HepG2 (cell line): Measurements from ENCODE around the gene RHOT2. TPM values are rescaled to one million over a fixed set of nuclear protein-coding genes. Genes with fewer than 3 reads are reported as not detected.

ENCODE experiments used
- CBFB ChIP-seq: sonication (generic); formaldehyde crosslinking; IDR thresholded peaks from 2 replicates; pipeline ENCODE4 v1.4.0; 2020; ENCODE audit warnings: missing genetic modification reagents
- CCDC6 ChIP-seq: sonication (generic); formaldehyde crosslinking; IDR thresholded peaks from 2 replicates; pipeline ENCODE4 v1.8.1; 2022; ENCODE audit warnings: mild to moderate bottlenecking, missing genetic modification reagents, moderate library complexity
- HNF4A ChIP-seq: sonication (generic); formaldehyde crosslinking; IDR thresholded peaks from 2 replicates; pipeline ENCODE4 v1.4.0; 2020; ENCODE audit warnings: missing genetic modification reagents
- MYC ChIP-seq: sonication (generic); formaldehyde crosslinking; IDR thresholded peaks from 2 replicates; pipeline ENCODE4 v1.9.0; 2021; ENCODE audit warnings: missing genetic modification reagents, borderline replicate concordance
- NR2C2 ChIP-seq: sonication (generic); formaldehyde crosslinking; IDR thresholded peaks from 2 replicates; pipeline ENCODE4 v1.4.0; 2020; ENCODE audit warnings: missing genetic modification reagents, mild to moderate bottlenecking, moderate library complexity, borderline replicate concordance
- RARA ChIP-seq: IDR thresholded peaks from 2 replicates; pipeline ENCODE4 v1.6.1; 2016; ENCODE audit warnings: missing genetic modification reagents, missing compliant biosample characterization
- SCMH1 ChIP-seq: sonication (generic); formaldehyde crosslinking; IDR thresholded peaks from 2 replicates; pipeline ENCODE4 v1.9.0; 2021; ENCODE audit warnings: missing genetic modification reagents, mild to moderate bottlenecking, borderline replicate concordance
- SRSF4 ChIP-seq: fragments of 200-400 bp; formaldehyde crosslinking; IDR thresholded peaks from one replicate; pipeline ENCODE4 v1.6.1; 2018; ENCODE audit warnings: mild to moderate bottlenecking, low read depth, low read length, moderate library complexity; ENCODE audit not compliant: poor library complexity, severe bottlenecking
- TGIF2 ChIP-seq: IDR thresholded peaks from 2 replicates; pipeline ENCODE4 v1.6.1; 2016; ENCODE audit warnings: control low read depth, missing compliant biosample characterization
- ZNF530 ChIP-seq: sonication (generic); formaldehyde crosslinking; IDR thresholded peaks from 2 replicates; pipeline ENCODE4 v1.5.0; 2020; ENCODE audit warnings: low read depth, mild to moderate bottlenecking, missing genetic modification reagents
- ZNF768 ChIP-seq: sonication (generic); formaldehyde crosslinking; IDR thresholded peaks from 2 replicates; pipeline ENCODE4 v1.4.0; 2020; ENCODE audit warnings: missing genetic modification reagents
- ZNF781 ChIP-seq: sonication (generic); formaldehyde crosslinking; IDR thresholded peaks from 2 replicates; pipeline ENCODE4 v1.5.1; 2020; ENCODE audit warnings: borderline replicate concordance, mild to moderate bottlenecking, missing genetic modification reagents; ENCODE audit errors: not compliant biosample characterization
- ZNF839 ChIP-seq: sonication (generic); formaldehyde crosslinking; IDR thresholded peaks from 2 replicates; pipeline ENCODE4 v1.4.0; 2020; ENCODE audit warnings: missing genetic modification reagents, mild to moderate bottlenecking, borderline replicate concordance
- polyA plus RNA-seq, 8 experiments: library from polyadenylated mRNA; depleted of rRNA in 3 of 8; stranded (reverse) in 7 of 8; unstranded in 1 of 8; fragments of >200 nt; fragmentation: Illumina TruSeq in 4 of 8; extraction: Trizol in 4 of 8; gene quantifications; 2 replicates each; pipeline versions ENCODE4 v1.2.1 to v1.2.3, GENCODE V29; 2011 to 2016; ENCODE audit warnings: low read depth in 4 of 8, missing spikeins in 1 of 8, mixed read lengths in 1 of 8; ENCODE audit not compliant: insufficient read depth in 1 of 8
- total RNA-seq, 5 experiments: library from RNA; depleted of rRNA; stranded (reverse); fragments of >200 nt; fragmentation: Illumina TruSeq; extraction: Trizol; gene quantifications; 2 replicates each; pipeline ENCODE4 v1.2.3, GENCODE V29; 2016; ENCODE audit warnings: low read depth in 1 of 5
- TF ChIP-seq, protein P1 (sequence below): sonication (generic); formaldehyde crosslinking; IDR thresholded peaks from 2 replicates; pipeline ENCODE4 v1.4.0; 2020; ENCODE audit warnings: missing genetic modification reagents, low read depth, mild to moderate bottlenecking, borderline replicate concordance
- TF ChIP-seq, protein P2 (sequence below): sonication (generic); formaldehyde crosslinking; IDR thresholded peaks from 2 replicates; pipeline ENCODE4 v1.5.1; 2020; ENCODE audit warnings: mild to moderate bottlenecking, missing genetic modification reagents, borderline replicate concordance
- TF ChIP-seq, protein P3 (sequence below), 2 experiments: sonication (generic) in 1 of 2; formaldehyde crosslinking in 1 of 2; IDR thresholded peaks; 2 replicates each; pipeline versions ENCODE4 v1.5.1 to v1.6.1; 2011 to 2020; ENCODE audit warnings: borderline replicate concordance in 1 of 2, low read depth in 1 of 2, low read length in 1 of 2, mild to moderate bottlenecking in 1 of 2, missing genetic modification reagents in 1 of 2, moderate library complexity in 1 of 2

RHOT2 gene
- total and polyA plus RNA-seq, 2 of the 13 experiments (the other 11 are each of a cell fraction or from before 2014, with no cell fraction given) = 63.6 to 76.9 TPM

DNA sequence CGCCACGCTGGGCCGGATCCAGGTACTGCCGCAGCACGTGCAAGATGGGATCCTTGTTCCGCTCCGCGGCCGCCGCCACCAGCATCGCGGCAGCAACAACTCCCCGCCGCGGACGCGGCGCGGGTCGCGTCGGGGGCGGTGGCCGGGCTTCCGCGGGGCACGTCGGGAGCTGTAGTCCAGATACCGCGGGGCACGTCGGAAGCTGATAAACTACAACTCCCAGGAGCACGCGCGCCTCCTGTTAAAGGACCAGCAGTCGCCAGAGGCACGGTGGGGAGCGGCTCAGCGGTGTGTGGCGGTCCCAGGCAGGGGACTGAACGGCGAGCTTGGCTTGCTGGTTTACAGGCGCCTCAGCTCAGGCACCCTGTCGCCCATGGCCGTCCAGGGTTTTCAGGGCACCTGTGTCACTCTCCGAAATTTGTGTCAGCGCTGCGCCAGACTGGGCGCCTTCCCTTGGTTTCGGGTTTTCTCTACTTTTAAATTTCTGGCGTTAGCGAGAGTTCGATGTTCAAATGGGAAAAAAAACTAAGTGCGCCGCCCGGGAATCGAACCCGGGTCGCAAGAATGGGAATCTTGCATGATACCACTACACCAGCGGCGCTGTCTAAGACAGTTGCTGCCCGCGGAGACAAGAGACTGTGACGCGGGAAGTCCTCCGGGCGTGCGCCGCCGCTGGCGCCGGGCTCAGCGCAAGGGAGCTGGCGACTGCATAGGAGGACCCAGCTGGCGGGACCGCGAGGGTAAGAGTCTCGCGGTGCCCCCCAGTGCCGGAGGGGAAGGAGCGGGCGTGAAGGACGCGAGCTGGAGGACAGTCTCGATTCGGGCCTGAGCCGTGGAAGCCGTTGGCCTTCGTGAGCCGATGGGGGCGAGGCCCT, 31.5 kb upstream of the RHOT2 start, which contains the start of gene METTL26 (continued):
- TF ChIP-seq, protein P1, sequence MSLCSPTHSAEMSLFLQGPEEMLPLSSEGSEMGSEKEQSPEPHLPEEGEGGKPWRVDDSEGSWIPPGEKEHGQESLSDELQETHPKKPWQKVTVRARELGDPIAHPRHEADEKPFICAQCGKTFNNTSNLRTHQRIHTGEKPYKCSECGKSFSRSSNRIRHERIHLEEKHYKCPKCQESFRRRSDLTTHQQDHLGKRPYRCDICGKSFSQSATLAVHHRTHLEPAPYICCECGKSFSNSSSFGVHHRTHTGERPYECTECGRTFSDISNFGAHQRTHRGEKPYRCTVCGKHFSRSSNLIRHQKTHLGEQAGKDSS (CRISPR knock-in tag) = no peak; the same call in 1 of the 2 replicates
- peak; percentile 95 for TF ChIP-seq MYC
- no peak; the same call in none of the 2 replicates for TF ChIP-seq CCDC6 (CRISPR knock-in tag)
- TF ChIP-seq, protein P2, sequence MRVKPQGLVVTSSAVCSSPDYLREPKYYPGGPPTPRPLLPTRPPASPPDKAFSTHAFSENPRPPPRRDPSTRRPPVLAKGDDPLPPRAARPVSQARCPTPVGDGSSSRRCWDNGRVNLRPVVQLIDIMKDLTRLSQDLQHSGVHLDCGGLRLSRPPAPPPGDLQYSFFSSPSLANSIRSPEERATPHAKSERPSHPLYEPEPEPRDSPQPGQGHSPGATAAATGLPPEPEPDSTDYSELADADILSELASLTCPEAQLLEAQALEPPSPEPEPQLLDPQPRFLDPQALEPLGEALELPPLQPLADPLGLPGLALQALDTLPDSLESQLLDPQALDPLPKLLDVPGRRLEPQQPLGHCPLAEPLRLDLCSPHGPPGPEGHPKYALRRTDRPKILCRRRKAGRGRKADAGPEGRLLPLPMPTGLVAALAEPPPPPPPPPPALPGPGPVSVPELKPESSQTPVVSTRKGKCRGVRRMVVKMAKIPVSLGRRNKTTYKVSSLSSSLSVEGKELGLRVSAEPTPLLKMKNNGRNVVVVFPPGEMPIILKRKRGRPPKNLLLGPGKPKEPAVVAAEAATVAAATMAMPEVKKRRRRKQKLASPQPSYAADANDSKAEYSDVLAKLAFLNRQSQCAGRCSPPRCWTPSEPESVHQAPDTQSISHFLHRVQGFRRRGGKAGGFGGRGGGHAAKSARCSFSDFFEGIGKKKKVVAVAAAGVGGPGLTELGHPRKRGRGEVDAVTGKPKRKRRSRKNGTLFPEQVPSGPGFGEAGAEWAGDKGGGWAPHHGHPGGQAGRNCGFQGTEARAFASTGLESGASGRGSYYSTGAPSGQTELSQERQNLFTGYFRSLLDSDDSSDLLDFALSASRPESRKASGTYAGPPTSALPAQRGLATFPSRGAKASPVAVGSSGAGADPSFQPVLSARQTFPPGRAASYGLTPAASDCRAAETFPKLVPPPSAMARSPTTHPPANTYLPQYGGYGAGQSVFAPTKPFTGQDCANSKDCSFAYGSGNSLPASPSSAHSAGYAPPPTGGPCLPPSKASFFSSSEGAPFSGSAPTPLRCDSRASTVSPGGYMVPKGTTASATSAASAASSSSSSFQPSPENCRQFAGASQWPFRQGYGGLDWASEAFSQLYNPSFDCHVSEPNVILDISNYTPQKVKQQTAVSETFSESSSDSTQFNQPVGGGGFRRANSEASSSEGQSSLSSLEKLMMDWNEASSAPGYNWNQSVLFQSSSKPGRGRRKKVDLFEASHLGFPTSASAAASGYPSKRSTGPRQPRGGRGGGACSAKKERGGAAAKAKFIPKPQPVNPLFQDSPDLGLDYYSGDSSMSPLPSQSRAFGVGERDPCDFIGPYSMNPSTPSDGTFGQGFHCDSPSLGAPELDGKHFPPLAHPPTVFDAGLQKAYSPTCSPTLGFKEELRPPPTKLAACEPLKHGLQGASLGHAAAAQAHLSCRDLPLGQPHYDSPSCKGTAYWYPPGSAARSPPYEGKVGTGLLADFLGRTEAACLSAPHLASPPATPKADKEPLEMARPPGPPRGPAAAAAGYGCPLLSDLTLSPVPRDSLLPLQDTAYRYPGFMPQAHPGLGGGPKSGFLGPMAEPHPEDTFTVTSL (CRISPR knock-in tag) = no peak
- no peak for TF ChIP-seq ZNF781
- TF ChIP-seq, protein P3, sequence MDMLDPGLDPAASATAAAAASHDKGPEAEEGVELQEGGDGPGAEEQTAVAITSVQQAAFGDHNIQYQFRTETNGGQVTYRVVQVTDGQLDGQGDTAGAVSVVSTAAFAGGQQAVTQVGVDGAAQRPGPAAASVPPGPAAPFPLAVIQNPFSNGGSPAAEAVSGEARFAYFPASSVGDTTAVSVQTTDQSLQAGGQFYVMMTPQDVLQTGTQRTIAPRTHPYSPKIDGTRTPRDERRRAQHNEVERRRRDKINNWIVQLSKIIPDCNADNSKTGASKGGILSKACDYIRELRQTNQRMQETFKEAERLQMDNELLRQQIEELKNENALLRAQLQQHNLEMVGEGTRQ (IDR thresholded peaks at IDR 0.05; ENCODE audit: low read depth, low read length) = no peak
- TF ChIP-seq, protein P3 (CRISPR knock-in tag; IDR thresholded peaks at IDR 0.05; ENCODE audit: borderline replicate concordance) = no peak
- peak; percentile 94 for TF ChIP-seq NR2C2
- TF ChIP-seq RARA (CRISPR knock-in tag) = no peak
- peak; percentile 80; the same call in 1 of the 2 replicates for TF ChIP-seq CBFB (CRISPR knock-in tag)
- no peak for TF ChIP-seq SRSF4
- TF ChIP-seq ZNF768 = peak; percentile 39; the same call in 1 of the 2 replicates
- no peak for TF ChIP-seq ZNF839 (CRISPR knock-in tag)
- peak; percentile 66; the same call in 1 of the 2 replicates for TF ChIP-seq TGIF2 (CRISPR knock-in tag)
- TF ChIP-seq ZNF530 (CRISPR knock-in tag) = no peak
- no peak for TF ChIP-seq SCMH1 (CRISPR knock-in tag)
- no peak for TF ChIP-seq HNF4A (CRISPR knock-in tag)
